IMR-90 (cell line): ENCODE results near the gene IGDCC3. TPM values are rescaled to one million over a fixed set of nuclear protein-coding genes. Genes with fewer than 3 reads are reported as not detected.

Experiments
- ATAC-seq: fragments of 200-7000 bp; cut with Tn5 transposase; 2 replicates; pipeline ENCODE4 v1.9.1; 2020; ENCODE audit warnings: low read depth, mild to moderate bottlenecking, moderate library complexity
- BruUV-seq: library from RNA; stranded (reverse); fragments of 400-500 nt; replicated peaks from 2 replicates; lab custom pipeline; 2021; lab: Mats Ljungman, UMichigan
- CTCF ChIA-PET: fragments of 300-600 bp; formaldehyde crosslinking; extraction: SDS; loops from one replicate; lab custom pipeline; 2021; ENCODE audit warnings: antibody characterized with exemption; lab: Yijun Ruan, JAX
- POLR2A ChIA-PET: fragments of 300-600 bp; sonication (Branson Sonifier 250); formaldehyde crosslinking; loops from one replicate; lab custom pipeline; 2022; ENCODE audit warnings: antibody characterized with exemption; ENCODE audit not compliant: unreplicated experiment; lab: Charles Lee
- DNase-seq: peaks from one replicate; pipeline ENCODE4 v3.0.0; 2013
- H2AFZ ChIP-seq: replicated peaks from 2 replicates; pipeline ENCODE3; 2013; ENCODE audit warnings: low read length, mild to moderate bottlenecking; ENCODE audit not compliant: poor library complexity
- H2AK5ac ChIP-seq: 2 replicates; pipeline ENCODE4 v1.6.1; 2013; ENCODE audit warnings: low read depth, low read length, inconsistent platforms
- H2AK9ac ChIP-seq: replicated peaks from 2 replicates; pipeline ENCODE3; 2013; ENCODE audit warnings: mild to moderate bottlenecking, low read depth, low read length, moderate library complexity; ENCODE audit not compliant: poor library complexity
- H2BK120ac ChIP-seq: 2 replicates; pipeline ENCODE4 v1.6.1; 2013; ENCODE audit warnings: low read depth, low read length, inconsistent platforms
- H2BK15ac ChIP-seq: 3 replicates; pipeline ENCODE4 v1.6.1; 2013; ENCODE audit warnings: low read depth, low read length, inconsistent platforms
- H2BK20ac ChIP-seq: 2 replicates; pipeline ENCODE4 v1.6.1; 2013; ENCODE audit warnings: low read depth, mild to moderate bottlenecking, inconsistent platforms, low read length, moderate library complexity
- H2BK5ac ChIP-seq: 2 replicates; pipeline ENCODE4 v1.6.1; 2013; ENCODE audit warnings: mild to moderate bottlenecking, low read depth, low read length, inconsistent platforms; ENCODE audit not compliant: poor library complexity, severe bottlenecking
- H3K14ac ChIP-seq: replicated peaks from 2 replicates; pipeline ENCODE4 v1.6.1; 2013; ENCODE audit warnings: low read depth, low read length, inconsistent platforms
- H3K18ac ChIP-seq: 2 replicates; pipeline ENCODE4 v1.6.1; 2013; ENCODE audit warnings: low read depth, low read length, control low read depth
- H3K23ac ChIP-seq: 2 replicates; pipeline ENCODE4 v1.6.1; 2013; ENCODE audit warnings: low read depth, low read length, inconsistent platforms
- H3K27ac ChIP-seq: 2 replicates; pipeline ENCODE4 v1.5.1; 2013; ENCODE audit warnings: mild to moderate bottlenecking, control low read depth, low read length; ENCODE audit not compliant: insufficient read depth
- H3K27me3 ChIP-seq: 2 replicates; pipeline ENCODE4 v1.6.1; 2013; ENCODE audit warnings: low read length; ENCODE audit not compliant: control insufficient read depth, insufficient read depth
- H3K36me3 ChIP-seq: 2 replicates; pipeline ENCODE4 v1.6.1; 2013; ENCODE audit warnings: low read length, mixed read lengths; ENCODE audit not compliant: control insufficient read depth, insufficient read depth
- H3K4ac ChIP-seq: 2 replicates; pipeline ENCODE4 v1.6.1; 2013; ENCODE audit warnings: low read depth, low read length, inconsistent platforms
- H3K4me1 ChIP-seq: 2 replicates; pipeline ENCODE4 v1.6.1; 2013; ENCODE audit warnings: low read length, mixed read lengths; ENCODE audit not compliant: control insufficient read depth, insufficient read depth
- H3K4me2 ChIP-seq: 2 replicates; pipeline ENCODE4 v1.6.1; 2013; ENCODE audit warnings: low read depth, mild to moderate bottlenecking, control low read depth, low read length, moderate library complexity
- H3K4me3 ChIP-seq: 2 replicates; pipeline ENCODE4 v1.5.1; 2013; ENCODE audit warnings: low read depth, mild to moderate bottlenecking, control low read depth, low read length, moderate library complexity; ENCODE audit not compliant: insufficient read depth
- H3K56ac ChIP-seq: 2 replicates; pipeline ENCODE4 v1.6.1; 2013; ENCODE audit warnings: low read length, inconsistent platforms; ENCODE audit not compliant: insufficient read depth; ENCODE audit errors: extremely low read depth
- H3K79me1 ChIP-seq, 2 experiments: 2 replicates each; pipeline ENCODE4 v1.6.1; 2013; ENCODE audit warnings: low read length in 2 of 2, inconsistent platforms in 1 of 2, low read depth in 1 of 2
- H3K9ac ChIP-seq: 2 replicates; pipeline ENCODE4 v1.6.1; 2013; ENCODE audit warnings: low read depth, low read length, control low read depth
- H3K9me1 ChIP-seq: 2 replicates; pipeline ENCODE4 v1.6.1; 2013; ENCODE audit warnings: low read length, inconsistent platforms; ENCODE audit not compliant: insufficient read depth
- H3K9me3 ChIP-seq: 2 replicates; pipeline ENCODE4 v1.6.1; 2013; ENCODE audit warnings: low read length; ENCODE audit not compliant: control insufficient read depth, insufficient read depth
- H4K20me1 ChIP-seq: 2 replicates; pipeline ENCODE4 v1.6.1; 2013; ENCODE audit warnings: low read length, inconsistent platforms; ENCODE audit not compliant: insufficient read depth
- H4K5ac ChIP-seq: 2 replicates; pipeline ENCODE4 v1.6.1; 2013; ENCODE audit warnings: mild to moderate bottlenecking, low read depth, low read length, control low read depth
- H4K8ac ChIP-seq, 2 experiments: 2 replicates each; pipeline ENCODE4 v1.6.1; 2013; ENCODE audit warnings: low read depth in 2 of 2, low read length in 2 of 2, control low read depth in 1 of 2, inconsistent platforms in 1 of 2
- H4K91ac ChIP-seq: 2 replicates; pipeline ENCODE4 v1.6.1; 2013; ENCODE audit warnings: low read depth, low read length, inconsistent platforms; ENCODE audit not compliant: insufficient read depth
- CEBPB ChIP-seq: IDR thresholded peaks from 2 replicates; pipeline ENCODE4 v1.6.1; 2012; ENCODE audit warnings: low read depth, low read length, improper control_type of control experiment
- FOS ChIP-seq: fragments of 150-350 bp; IDR thresholded peaks from 2 replicates; pipeline ENCODE4 v1.6.1; 2016; ENCODE audit warnings: low read depth, low read length
- RAD21 ChIP-seq: IDR thresholded peaks from 2 replicates; pipeline ENCODE4 v1.6.1; 2012; ENCODE audit warnings: low read length, improper control_type of control experiment
- SMC3 ChIP-seq: fragments of 150-350 bp; IDR thresholded peaks from 2 replicates; pipeline ENCODE4 v1.6.1; 2016; ENCODE audit warnings: low read depth, mild to moderate bottlenecking, antibody characterized with exemption, low read length, moderate library complexity
- WGBS, 2 experiments: methylation state at CpG; one replicate each; pipeline versions ENCODE4 v1.1.5 to v1.1.7; 2013; ENCODE audit warnings: missing lambda C conversion rate in 2 of 2; ENCODE audit not compliant: insufficient read length in 1 of 2; ENCODE audit errors: extremely low coverage in 2 of 2; 5-methylcytosine and 5-hydroxymethylcytosine counted together
- dilution Hi-C: fragments of 300-500 bp; cut with HindIII; formaldehyde crosslinking; loops from one replicate; pipeline ENCODE4 v1.14.3; 2018; ENCODE audit warnings: low sequenced_read_pairs; ENCODE audit not compliant: unreplicated experiment
- in situ Hi-C: fragments of 300-500 bp; cut with MboI; formaldehyde crosslinking; loops from 3 replicates; pipeline ENCODE4 v1.14.3; 2019; ENCODE audit warnings: low sequenced_read_pairs, inconsistent platforms, mixed read lengths
- intact Hi-C: fragments of 100-400 bp; cut with micrococcal nuclease; formaldehyde crosslinking; loops from 2 replicates; pipeline ENCODE4 v1.10.0; 2022
- polyA plus RNA-seq, 3 experiments: library from polyadenylated mRNA; depleted of rRNA; stranded (reverse); fragments of >200 nt; gene quantifications; 2 replicates each; pipeline ENCODE4 v1.2.3, GENCODE V29; 2012; ENCODE audit warnings: low replicate concordance in 1 of 3
- total RNA-seq: library from RNA; depleted of rRNA; stranded (reverse); fragments of >200 nt; gene quantifications from 2 replicates; pipeline ENCODE4 v1.2.3, GENCODE V29; 2012

IGDCC3 gene
- total and polyA plus RNA-seq, 2 of the 4 experiments (the other 2 are of a cell fraction), result 0.18 to 0.19 TPM

- no peaks in the 10 kb centered on the region for H3K9me3 ChIP-seq
- intact Hi-C loops, result no loop called here
- H2BK15ac ChIP-seq, result no peak overlapping the region
- no peak for ATAC-seq
- no peaks in the 10 kb centered on the region for H4K20me1 ChIP-seq
- no peak overlapping the region for H3K14ac ChIP-seq
- H3K36me3 ChIP-seq, result peaks cover 3% of the 10 kb centered on the region; the same call in 1 of the 2 replicates
- ChIA-PET CTCF (interaction anchor here (1.3 kb wide), 1 partner anchor 71 kb away, joined by 3 read pairs; no protein-coding TSS in a partner anchor), POLR2A (no interaction called here)
- TF ChIP-seq SMC3 (no peak), CEBPB (no peak), FOS (no peak), RAD21 (no peak)
- no peak overlapping the region for H3K27ac ChIP-seq
- H3K9ac ChIP-seq, result no peak overlapping the region
- H2BK120ac ChIP-seq, result no peak overlapping the region
- no peak for DNase-seq
- H4K8ac ChIP-seq, result no peak overlapping the region
- H3K27me3 ChIP-seq, result peaks cover 21% of the 10 kb centered on the region
- peaks cover under 1% of the 10 kb centered on the region; the same call in 1 of the 2 replicates for H3K4me1 ChIP-seq
- no peak overlapping the region for H2AFZ ChIP-seq
- BruUV-seq, result no TSS peak
- no peak overlapping the region for H3K18ac ChIP-seq
- in situ Hi-C loops, result no loop called here
- H3K4ac ChIP-seq, result no peak overlapping the region
- H3K4me2 ChIP-seq, result no peak overlapping the region
- no peak overlapping the region for H3K56ac ChIP-seq
- no peaks in the 10 kb centered on the region; the same call in 1 of the 2 replicates for H3K9me1 ChIP-seq
- no peak overlapping the region for H2AK5ac ChIP-seq
- no peak overlapping the region for H2AK9ac ChIP-seq
- no peak overlapping the region for H4K91ac ChIP-seq
- H3K79me1 ChIP-seq, result no peaks in the 10 kb centered on the region
- dilution Hi-C loops, result no loop called here
- H4K5ac ChIP-seq, result no peak overlapping the region
- no peak overlapping the region for H2BK20ac ChIP-seq
- no CpG with 5 or more reads among the region's 1 CpG for WGBS, 2 experiments
- no peak overlapping the region for H3K4me3 ChIP-seq
- no peak overlapping the region for H3K23ac ChIP-seq
- H2BK5ac ChIP-seq, result no peak overlapping the region
Observed at GRCh38 chr15:65390447-65390846, 12.6 kb upstream of the IGDCC3 start.
